GM12875 (cell line): ENCODE data around the gene ZNF223.

Source experiments
- H3K4me3 ChIP-seq: one replicate; pipeline ENCODE4 v1.5.1; 2011; ENCODE audit warnings: low read depth, low read length, control low read depth
- TF ChIP-seq, protein P1 (sequence below): IDR thresholded peaks from 2 replicates; pipeline ENCODE4 v1.5.1; 2011; ENCODE audit warnings: low read depth, mild to moderate bottlenecking, control low read depth, inconsistent platforms, low read length, moderate library complexity, borderline replicate concordance; ENCODE audit not compliant: insufficient read depth

The ZNF223 gene

DNA sequence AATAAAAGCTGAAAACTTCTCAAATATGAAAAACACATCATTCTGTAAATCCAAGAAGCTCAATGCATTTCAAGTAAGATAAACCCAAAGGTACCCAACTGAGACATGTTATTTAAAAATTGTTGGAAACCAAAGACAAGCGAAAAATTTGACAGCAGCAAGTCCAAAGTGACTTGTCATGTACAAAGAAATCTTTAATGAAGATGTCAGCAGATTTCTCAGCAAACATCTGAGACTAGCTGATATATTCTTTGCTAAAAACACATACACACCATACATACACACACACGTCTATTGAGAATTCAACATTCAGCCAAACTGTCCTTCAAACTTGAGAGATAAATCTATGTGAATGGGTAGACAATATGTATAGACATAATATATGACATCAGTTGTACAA is 32.3 kb upstream of the ZNF223 start:
- TF ChIP-seq, protein P1, sequence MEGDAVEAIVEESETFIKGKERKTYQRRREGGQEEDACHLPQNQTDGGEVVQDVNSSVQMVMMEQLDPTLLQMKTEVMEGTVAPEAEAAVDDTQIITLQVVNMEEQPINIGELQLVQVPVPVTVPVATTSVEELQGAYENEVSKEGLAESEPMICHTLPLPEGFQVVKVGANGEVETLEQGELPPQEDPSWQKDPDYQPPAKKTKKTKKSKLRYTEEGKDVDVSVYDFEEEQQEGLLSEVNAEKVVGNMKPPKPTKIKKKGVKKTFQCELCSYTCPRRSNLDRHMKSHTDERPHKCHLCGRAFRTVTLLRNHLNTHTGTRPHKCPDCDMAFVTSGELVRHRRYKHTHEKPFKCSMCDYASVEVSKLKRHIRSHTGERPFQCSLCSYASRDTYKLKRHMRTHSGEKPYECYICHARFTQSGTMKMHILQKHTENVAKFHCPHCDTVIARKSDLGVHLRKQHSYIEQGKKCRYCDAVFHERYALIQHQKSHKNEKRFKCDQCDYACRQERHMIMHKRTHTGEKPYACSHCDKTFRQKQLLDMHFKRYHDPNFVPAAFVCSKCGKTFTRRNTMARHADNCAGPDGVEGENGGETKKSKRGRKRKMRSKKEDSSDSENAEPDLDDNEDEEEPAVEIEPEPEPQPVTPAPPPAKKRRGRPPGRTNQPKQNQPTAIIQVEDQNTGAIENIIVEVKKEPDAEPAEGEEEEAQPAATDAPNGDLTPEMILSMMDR = no peak
- H3K4me3 ChIP-seq = no peak overlapping the region

DNA sequence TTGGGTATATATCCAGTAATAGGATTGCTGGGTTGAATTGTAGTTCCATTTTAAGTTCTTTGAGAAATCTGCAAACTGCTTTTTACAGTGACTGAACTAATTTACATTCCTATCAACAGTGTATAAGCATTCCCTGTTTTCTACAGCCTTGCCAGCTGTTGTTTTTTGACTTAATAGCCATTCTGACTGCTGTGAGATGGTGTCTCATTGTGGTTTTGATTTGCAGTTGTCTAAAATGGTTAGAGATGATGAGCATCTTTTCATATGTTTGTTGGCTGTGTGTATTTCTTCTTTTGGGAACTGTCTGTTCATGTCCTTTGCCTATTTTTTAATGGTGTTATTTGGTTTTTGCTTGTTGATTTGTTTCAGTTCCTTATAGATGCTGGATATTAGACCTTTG is 30.6 kb upstream of the ZNF223 start:
- TF ChIP-seq, protein P1 = no peak
- H3K4me3 ChIP-seq = no peak overlapping the region

DNA sequence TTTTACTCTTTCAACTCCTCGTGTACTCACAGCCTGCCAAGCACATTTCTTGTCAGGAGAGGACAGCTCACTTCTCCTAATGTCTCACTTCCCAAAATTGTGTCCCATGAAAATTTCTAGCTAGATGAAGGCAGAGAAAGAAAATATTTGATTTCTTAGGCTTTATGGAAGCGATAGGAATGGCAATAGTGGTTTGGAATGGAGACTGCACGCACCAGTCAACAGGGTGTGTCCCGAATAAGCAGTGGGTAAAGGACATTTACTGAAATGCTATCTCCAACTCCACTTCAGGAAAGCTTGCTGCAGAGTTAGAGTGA is 27.0 kb upstream of the ZNF223 start:
- TF ChIP-seq, protein P1 = no peak
- H3K4me3 ChIP-seq = peak overlapping the region; percentile 72

DNA sequence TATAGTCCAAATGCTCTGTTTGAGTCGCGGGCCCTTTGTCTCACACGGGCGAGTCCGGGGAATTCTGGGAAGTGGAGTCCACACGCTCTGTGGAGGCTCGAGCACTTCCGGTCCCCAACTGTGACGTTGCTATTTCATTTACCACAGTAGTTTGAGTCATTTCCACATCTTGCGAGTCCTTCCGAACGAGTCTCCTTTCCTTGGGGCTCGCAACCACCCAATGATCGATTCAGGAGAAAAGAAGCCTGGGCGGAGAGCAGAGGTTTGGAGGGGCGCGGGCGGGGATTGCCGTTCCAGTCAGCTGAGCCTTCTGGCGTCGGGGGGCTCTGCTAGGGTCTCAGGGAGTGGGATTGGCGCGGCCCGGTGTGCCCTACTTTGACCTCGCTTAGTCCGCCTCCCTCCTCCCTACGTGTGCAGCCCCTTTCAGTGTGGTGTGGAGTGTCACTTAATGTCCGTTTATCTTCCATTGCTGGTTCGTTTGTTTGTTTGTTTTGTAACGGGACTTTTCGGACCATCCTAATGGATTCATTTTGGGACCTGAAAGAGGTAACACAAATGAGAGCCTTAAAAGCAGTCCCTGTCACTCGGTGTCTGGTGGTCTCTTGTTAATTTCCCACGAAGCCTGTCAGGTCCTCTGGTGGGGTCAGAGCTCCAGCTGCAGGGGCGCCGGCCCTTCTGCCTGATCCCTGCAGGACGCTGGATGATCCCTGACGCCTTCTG is 26.5 kb upstream of the ZNF223 start, which contains the start of gene ZNF222:
TSS of gene ZNF222 (plus strand) at position 163 of the 720 bp plus-strand sequence. CDS start at position 221, 58 bp downstream.
- TF ChIP-seq, protein P1 = no peak
- peak within 1 kb of the TSS; percentile 72 for H3K4me3 ChIP-seq

DNA sequence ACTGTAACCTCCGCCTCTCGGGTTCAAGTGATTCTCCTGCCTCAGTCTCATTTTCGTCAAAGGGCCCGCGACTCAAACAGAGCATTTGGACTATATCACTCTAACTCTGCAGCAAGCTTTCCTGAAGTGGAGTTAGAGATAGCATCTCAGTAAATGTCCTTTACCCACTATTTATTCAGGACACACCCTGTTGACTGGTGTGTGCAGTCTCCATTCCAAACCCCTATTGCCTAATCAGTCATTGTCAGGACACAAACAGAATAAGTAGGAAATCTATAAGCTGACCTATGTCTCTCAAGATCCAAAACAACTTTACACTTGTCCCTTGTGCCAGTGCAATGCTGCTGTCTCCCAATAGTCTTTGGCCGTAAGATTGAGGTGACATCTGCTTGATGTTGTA is 25.2 kb upstream of the ZNF223 start:
- no peak overlapping the region for H3K4me3 ChIP-seq
- TF ChIP-seq, protein P1 = no peak

DNA sequence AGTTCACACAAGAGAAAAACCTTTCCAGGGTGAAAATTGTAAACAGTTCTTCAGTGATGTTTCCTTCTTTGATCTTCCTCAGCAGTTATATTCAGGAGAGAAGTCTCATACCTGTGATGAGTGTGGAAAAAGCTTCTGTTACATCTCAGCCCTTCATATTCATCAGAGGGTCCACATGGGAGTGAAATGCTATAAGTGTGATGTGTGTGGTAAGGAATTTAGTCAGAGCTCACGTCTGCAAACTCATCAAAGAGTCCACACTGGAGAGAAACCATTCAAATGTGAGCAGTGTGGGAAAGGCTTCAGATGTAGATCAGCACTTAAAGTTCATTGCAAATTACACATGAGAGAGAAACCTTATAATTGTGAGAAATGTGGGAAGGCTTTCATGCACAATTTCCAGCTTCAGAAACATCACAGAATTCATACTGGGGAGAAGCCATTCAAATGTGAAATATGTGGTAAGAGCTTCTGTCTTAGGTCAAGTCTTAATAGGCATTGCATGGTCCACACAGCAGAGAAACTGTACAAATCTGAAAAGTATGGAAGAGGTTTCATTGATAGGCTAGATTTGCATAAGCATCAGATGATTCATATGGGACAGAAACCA is 19.7 kb upstream of the ZNF223 start:
- H3K4me3 ChIP-seq = no peak overlapping the region
- TF ChIP-seq, protein P1 = no peak

DNA sequence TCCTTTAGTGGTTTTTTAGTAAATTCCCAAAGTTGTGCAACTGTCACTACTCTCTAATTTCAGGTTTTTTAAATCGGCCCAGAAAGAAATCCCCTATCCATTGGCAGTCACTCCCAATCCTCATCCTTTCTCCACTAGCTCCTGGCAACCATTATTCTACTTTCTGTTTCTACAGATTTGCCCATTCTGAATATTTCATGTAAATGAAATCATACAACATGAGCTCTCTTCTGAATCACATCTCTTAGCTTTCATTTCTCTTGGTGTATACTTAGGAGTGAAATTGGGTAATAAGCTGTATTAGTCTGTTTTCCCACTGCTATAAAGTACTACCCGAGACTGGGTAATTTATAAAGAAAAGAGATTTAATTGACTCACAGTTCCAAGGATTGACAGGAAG is 9.7 kb upstream of the ZNF223 start:
- TF ChIP-seq, protein P1 = no peak

More for the DNA sequence above, 9.7 kb upstream of the ZNF223 start:
- no peak overlapping the region for H3K4me3 ChIP-seq
